C1 segment of cervical spinal cord (tissue), 14 donors: ENCODE measurements around the gene KAT2A.
"Not testable (repeated sequence)": the region's sequence is repeated elsewhere in the genome, so short reads cannot be mapped to it uniquely, and the experiment has no call there.

Experiments
- DNase-seq, 14 donors: peaks; one replicate each; lab custom pipeline; 2025; lab: John Stamatoyannopoulos, UW

The KAT2A gene

DNA sequence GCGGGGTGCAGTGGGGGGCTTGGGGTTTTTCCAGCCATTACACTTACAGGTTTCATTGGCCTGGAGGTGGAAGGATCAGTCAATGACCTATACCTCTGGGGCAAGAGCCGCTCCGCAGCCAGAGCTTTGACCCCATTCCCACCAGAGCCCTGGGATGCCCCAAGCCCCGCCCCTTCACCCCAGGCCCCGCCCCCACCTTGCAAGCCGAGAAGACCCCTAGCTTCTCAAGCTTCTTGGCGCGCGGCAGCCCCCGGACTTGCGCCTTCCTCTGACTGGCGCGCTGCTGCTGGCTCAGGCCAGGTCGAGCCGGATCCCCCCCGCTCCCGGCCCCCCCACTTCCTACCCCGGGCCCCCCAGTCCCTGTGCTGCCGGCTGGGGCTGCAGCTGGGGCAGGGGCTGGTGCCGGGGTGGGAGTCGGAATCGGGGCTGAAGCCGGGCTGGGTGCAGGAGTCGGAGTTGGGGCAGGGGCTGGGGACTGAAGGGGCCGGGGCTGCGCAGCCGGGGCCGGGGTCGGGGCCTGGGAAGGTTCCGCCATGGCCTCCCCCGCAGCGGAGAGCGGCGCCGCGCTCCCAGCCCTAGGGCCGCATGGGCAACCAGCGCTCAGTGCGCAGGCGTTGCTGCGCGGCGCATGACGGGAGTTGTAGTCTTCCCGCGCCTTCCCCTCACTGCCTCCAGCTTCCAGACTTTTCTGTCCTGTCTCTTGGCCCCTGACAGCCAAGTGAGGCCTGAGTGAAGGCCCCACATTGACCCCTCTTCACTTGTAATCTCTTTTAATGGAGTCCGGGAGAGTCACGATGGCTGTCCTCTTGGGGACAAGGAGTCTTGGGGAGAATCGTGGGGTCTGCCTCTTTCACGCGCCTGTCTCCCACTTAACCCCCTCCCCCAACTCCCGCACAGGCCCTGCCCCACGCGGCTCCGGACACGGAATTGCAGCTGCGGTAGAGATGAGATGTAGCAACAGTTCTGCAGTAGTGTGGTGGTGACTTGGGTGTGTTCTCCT, at the start of gene KAT2A:
TSS of gene KAT2A (minus strand) at position 598 of the 1,000 bp plus-strand sequence. CDS start at position 535, 63 bp downstream.
- DNase-seq = peak in 13 of 14 donors; percentile 18 to 87 (median 70)

DNA sequence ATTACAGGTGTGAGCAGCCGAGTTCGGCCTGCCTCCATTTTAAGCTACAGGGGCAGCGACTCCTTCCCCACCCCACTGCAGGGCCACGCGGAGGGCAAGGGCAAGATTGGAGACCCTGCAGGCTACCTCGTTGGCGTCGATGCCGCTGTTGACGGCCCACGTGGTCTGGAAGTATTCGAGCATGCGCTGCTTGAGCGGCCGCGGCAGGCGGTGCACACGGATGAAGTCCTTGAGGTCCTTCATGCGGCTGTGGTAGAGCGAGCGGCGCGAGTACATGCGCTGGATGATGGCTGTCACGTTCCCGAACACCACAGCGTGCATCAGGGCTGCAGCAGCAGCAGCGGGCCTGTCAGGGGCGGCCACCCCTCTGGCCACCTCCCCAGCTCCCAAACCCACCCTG, 48.2 kb upstream of the KAT2A start:
- no peak for DNase-seq

DNA sequence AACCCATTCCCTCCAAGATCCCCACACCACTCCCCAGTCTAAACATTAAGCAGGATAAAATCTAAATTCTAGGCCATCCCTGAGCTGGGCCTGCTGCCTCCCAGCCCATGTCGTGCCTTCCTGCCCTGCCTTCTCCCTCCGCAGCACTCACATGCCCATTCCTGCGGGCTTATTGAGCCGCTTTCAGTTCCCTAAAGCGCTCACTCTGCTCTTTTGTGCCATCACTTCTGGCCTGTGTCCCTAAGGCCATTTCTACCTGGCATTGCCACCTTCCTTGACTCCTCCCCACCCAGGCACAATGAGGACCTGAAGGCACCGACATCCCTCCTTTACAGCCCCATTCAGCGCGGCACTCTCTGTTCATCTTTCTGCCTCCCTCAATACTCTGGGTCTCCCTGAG, 46.6 kb upstream of the KAT2A start:
- DNase-seq = no peak

DNA sequence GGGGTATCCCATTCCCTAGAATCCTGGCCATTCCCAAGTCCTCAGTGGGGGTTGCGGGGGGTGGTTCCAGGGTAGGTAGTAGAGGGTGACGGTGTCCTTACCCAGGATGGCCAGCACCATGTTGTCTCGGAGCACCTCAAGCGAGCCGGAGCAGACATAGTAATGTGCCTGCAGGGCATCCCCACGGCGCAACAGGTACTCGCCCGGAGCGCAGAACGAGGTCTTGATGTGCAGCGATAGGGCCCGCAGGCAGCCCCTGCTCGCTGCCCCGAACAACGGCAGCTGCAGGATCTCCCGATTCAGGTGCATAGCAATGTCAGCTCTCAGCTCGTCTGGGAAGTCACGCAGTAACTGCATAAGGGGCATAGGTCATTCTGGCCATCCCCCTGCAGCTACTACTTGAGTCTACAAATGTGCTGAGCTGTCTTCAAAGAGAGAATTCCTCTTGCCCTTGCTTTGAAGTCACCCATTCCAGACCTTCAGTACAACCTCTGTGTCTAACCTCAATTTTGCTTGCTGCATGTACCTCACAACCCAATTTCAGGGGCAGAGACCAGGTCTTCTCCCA, 45.1 kb upstream of the KAT2A start:
- DNase-seq = no peak

- no peak for DNase-seq
These were observed 44.6 kb upstream of the KAT2A start for GRCh38 chr17:42165751-42166150.

DNA sequence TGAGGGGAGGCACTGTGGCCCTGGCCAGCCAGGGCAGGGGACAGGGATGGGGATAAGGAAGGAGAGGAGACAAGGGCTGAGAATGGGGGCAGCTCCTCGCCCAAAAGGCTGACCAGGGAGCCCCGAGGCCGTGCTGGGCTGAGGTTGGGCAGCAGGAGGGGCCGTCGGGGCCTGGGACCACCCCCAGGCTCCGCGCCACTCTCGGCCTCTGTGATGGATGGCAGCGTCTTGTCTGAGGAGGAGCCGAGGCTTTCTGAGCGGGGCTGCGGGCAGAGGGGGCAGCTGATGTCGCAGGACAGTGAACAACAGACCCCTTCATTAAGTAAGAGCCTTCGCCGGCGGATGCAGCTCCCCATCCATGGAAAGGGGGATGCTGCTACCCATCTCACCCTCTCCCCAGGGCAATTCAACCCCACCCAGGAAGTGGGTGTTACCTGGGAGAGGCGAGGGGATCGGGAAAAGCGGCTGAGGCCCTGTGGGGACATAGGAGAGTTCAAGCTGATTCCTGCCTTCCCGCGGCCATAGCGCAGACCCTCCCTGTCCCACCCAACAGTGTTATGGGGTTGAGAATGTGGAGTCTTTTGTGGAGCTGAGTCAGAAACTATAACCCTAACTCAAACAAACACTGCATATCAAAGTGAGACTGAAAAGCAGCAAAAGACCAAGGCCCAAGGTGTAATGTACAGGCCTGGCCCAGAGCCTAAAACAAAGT, 42.7 kb upstream of the KAT2A start:
- DNase-seq = no peak

DNA sequence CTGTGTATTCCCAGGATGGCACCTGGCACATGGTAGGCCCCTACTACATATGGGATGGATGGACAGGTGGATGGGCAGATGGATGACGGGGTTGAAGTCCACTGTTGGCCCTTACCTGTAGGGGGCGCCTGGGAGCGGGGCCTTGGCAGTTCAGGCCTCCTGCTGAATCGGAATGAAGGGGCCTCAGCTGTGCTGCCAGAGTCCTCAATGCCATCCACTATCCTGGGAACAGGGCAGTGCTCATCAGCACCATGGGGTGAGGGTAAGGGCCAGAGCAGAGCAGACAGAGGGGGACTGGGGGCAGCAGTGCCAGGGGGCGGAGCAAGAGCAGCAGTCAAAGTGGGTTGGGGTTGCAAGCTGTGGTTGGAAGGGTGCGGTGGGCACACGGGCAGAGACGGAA, 41.9 kb upstream of the KAT2A start:
- DNase-seq = no peak

DNA sequence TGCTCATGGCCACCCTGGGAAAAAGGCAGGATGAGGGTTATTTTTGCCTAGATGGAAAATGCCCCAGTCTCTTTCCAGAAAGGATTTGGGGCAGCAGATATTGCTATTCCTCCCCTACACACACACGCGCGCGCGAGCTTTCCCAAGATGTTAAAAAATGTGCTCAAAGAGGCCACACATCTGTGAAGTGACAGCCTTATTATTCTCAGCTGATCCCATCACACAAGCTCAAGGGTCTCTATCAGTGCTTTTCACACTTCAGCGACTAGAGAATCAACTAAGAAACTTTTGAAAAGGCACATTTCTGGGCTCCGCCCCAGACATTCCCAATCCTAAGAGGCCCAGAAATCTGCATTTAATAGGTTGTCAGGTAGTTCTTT, 39.4 kb upstream of the KAT2A start:
- DNase-seq = no peak

GRCh38 chr17:42159796-42160530, 38.8 kb upstream of the KAT2A start:
- DNase-seq = no peak

- no peak for DNase-seq
These were observed 34.5 kb upstream of the KAT2A start for GRCh38 chr17:42155614-42156045.

DNA sequence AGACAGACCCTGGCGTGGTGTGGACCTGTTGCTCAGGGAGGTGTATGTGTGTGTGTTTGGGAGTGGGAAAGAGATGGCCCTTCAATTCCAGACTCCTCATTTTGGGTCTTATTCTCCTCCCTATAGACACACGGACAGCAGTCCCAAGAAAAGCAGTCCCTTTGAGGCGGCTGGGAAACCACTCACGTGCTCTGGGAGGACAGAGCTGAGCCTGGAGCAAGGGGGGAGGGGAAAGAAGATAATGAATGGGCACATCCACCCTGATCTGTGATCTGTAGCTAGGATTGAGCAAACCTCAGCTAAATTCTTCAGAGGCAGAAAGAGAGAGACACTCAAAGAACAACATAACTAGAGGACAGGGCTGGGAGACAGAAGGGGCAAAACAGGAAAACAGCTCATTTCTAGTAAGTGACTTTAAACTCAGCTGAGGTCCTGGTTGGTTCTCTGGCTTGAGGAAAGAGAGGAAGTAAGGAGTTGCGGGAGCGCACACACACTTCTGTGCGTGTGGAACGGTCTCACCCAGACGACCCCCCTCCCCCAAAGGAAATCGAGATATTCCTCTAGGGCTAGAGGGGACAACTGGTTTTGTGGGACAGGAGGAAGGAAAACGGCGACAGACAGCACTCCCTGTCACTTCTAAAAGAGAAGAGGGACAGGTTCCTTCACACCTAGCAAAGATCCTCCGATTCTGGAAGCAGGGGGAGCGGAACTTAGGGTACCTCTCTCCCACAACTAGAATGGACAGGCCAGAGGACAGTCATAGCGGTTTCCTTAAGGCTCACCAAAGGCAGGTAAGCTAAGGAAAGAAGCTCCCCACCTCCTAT, 33.0 kb upstream of the KAT2A start:
- no peak for DNase-seq

DNA sequence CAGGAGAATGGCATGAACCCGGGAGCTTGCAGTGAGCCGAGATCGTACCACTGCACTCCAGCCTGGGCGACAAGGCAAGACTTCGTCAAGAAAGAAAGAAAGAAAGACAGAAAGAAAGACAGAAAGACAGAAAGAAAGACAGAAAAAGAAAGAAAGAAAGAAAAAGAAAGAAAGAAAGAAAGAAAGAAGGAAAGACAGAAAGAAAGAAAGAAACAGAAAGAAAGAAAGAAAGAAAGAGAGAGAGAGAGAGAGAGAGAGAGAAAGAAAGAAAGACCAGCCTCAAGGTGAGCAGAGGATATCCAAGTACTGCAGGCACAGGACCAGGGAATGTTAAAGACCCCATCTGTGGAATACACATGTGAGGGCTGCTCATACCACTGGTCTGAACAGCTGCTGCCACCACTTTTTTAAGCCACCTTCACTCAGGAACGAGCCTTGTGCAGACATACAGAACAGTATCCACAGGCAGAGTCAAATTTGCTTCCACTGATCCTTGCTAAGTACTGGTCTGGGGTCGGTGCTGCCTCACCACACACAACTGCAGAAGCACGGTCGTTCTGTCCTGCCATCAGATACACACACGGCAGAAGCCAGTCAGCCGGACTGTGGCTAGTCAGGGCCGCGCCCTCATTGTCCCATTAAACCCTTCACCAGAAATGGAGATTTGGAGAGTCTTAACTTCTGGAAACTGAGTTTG, 25.9 kb upstream of the KAT2A start:
- no peak for DNase-seq

GRCh38 chr17:42143138-42143537, 22.0 kb upstream of the KAT2A start:
- not testable (repeated sequence) for DNase-seq

- no peak for DNase-seq
These were observed 21.3 kb upstream of the KAT2A start for GRCh38 chr17:42142371-42142896.

GRCh38 chr17:42141382-42141781, 20.2 kb upstream of the KAT2A start:
- no peak for DNase-seq

DNA sequence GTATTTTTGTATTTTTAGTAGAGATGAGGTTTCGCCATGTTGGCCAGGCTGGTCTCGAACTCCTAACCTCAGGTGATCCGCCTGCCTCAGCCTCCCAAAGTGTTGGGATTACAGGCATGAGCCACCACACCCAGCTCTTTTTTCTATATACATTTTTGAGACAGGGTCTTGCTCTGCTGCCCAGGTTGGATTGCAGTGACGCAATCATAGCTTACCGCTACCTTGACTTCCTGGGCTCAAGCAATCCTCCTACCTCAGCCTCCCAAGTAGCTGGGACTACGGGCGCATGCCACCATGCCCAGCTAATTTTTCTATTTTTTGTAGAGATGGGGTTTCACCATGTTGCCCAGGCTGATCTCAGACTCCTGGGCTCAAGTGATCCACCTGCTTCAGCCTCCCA, 19.5 kb upstream of the KAT2A start:
- not testable (repeated sequence) for DNase-seq

GRCh38 chr17:42138749-42139492, 17.8 kb upstream of the KAT2A start:
- DNase-seq = no peak

GRCh38 chr17:42136654-42137051, 15.5 kb upstream of the KAT2A start:
- no peak for DNase-seq
